Measurements from ENCODE around the gene C1QTNF9B. TPM values are rescaled to one million over a fixed set of nuclear protein-coding genes. Genes with fewer than 3 reads are reported as not detected.

C1QTNF9B gene
- polyA plus RNA-seq, 2 of the 4 experiments (the other 2 are of a cell fraction): not detected

- no peaks in the 10 kb centered on the region for H3K9me3 ChIP-seq
- 55% methylated on average over 2 of the region's 2 CpGs for WGBS (ENCODE audit: missing lambda C conversion rate)
- FAIRE-seq (no peak), DNase-seq (ENCODE audit: low read depth in 1 of 2, low spot score in 1 of 2) (peak in 1 of 2 experiments; percentile 23), ATAC-seq (0 out of 6 replicates have a peak, but pooled peaks of 1 of the 2 experiments have one; percentile 47)
- peak; percentile 61 to 75 for TF ChIP-seq RAD21 (conservative IDR thresholded peaks at IDR 0.05 in 1 of 2, IDR thresholded peaks at IDR 0.05 in 1 of 2)
- TF ChIP-seq SMC3 (IDR thresholded peaks at IDR 0.05): peak; percentile 62
- TF ChIP-seq CTCF (IDR thresholded peaks at IDR 0.05): peak; percentile 53
- no peak for TF ChIP-seq FOSB (CRISPR knock-in tag; IDR thresholded peaks at IDR 0.05)
- no peak overlapping the region for H3K27ac ChIP-seq
- ChIA-PET CTCF (interaction anchor here (1.0 kb wide), 1 partner anchor 361 kb away, joined by 4 read pairs; no protein-coding TSS in a partner anchor), POLR2A (no interaction called here)
- H3K4me2 ChIP-seq: no peak overlapping the region
- H3K4me3 ChIP-seq: no peak overlapping the region
- peaks cover 45% of the 10 kb centered on the region for H3K4me1 ChIP-seq
These were observed 25.6 kb downstream of the C1QTNF9B start for GRCh38 chr13:23871616-23872220.

DNA sequence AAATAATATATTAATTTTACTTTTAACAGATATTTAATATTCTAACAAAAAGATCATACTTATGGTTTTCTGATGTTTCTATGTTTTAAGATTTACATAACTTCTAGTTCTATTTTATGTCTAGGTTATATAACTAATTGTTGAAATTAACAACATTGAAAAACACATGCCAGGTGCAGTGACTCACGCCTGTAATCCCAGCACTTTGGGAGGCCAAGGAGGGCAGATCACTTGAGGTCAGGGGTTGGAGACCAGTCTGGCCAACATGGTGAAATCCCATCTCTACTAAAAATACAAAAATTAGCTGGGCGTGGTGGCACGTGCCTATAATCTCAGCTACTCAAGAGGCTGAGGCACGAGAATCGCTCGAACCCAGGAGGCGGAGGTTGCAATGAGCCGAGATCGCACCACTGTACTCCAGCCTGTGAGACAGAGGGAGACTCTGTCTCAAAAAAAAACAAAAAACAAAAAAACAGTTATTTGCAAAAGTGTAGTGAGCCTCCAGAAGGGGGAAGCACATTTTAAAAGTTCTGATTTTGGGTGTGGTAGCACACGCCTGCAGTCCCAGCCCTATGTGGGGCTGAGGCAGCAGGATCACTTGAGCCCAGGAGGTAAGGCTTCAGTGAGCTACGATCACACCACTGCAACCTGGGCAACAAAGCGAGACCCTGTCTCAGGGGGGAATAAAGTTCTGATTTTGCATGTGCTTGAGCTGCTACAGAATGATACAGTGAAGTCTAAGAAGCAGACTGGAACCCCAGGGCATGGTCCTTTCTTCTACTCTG, 26.8 kb downstream of the C1QTNF9B start:
- no peaks in the 10 kb centered on the region for H3K9me3 ChIP-seq
- 88% methylated on average over 11 of the region's 12 CpGs for WGBS (ENCODE audit: missing lambda C conversion rate)
- H3K4me3 ChIP-seq: no peak overlapping the region
- no peak for FAIRE-seq
- POLR2A ChIA-PET: no interaction called here
- peak overlapping the region; percentile 28 to 61; a peak in 4 of 6 replicates for H3K27ac ChIP-seq
- peaks cover 53% of the 10 kb centered on the region for H3K4me1 ChIP-seq
- TF ChIP-seq MAZ (IDR thresholded peaks at IDR 0.05; ENCODE audit: borderline replicate concordance, low read depth, low read length) (no peak), NFE2L2 (conservative IDR thresholded peaks at IDR 0.05; ENCODE audit: low read length) (no peak), KDM5A (IDR thresholded peaks at IDR 0.05) (no peak), FOSL2 (IDR thresholded peaks at IDR 0.05) (no peak), FOSL2 (CRISPR knock-in tag; IDR thresholded peaks at IDR 0.05) (no peak)
- ATAC-seq: peak in 1 of 2 experiments; percentile 24; a peak in 1 of 6 replicates
- CTCF ChIA-PET: interaction anchor here (1.0 kb wide), 2 partner anchors 19 to 292 kb away, joined by 3 to 4 read pairs; partner anchors contain the start of gene MIPEP
- DNase-seq (ENCODE audit: low read depth in 1 of 2, low spot score in 1 of 2): no peak
- 0 out of 3 replicates have a peak overlapping the region, but pooled peaks have one; percentile 17 for H3K4me2 ChIP-seq

GRCh38 chr13:23868521-23868920, 28.8 kb downstream of the C1QTNF9B start:
- DNase-seq (ENCODE audit: low read depth in 1 of 2, low spot score in 1 of 2): peak in 1 of 2 experiments; percentile 66
- 15% methylated on average over 5 of the region's 5 CpGs for WGBS (ENCODE audit: missing lambda C conversion rate)
- CTCF ChIA-PET: interaction anchor here (0.9 to 1.4 kb wide), 6 partner anchors 21 to 403 kb away, joined by 3 to 5 read pairs (median 3); no protein-coding TSS in a partner anchor
- Histone ChIP-seq H3K4me3 (no peak overlapping the region), H3K9me3 (no peaks in the 10 kb centered on the region), H3K4me2 (peak overlapping the region; percentile 57), H3K4me1 (peaks cover 53% of the 10 kb centered on the region), H3K27ac (peak overlapping the region; percentile 53 to 82)
- POLR2A ChIA-PET: no interaction called here
- peak; percentile 76 for ATAC-seq
- TF ChIP-seq CBX8 (IDR thresholded peaks at IDR 0.05) (no peak), FOXS1 (CRISPR knock-in tag; IDR thresholded peaks at IDR 0.05) (no peak), RCOR1 (IDR thresholded peaks at IDR 0.05; ENCODE audit: low read depth, low read length) (no peak), PHF8 (IDR thresholded peaks at IDR 0.05; ENCODE audit: borderline replicate concordance, low read depth) (no peak), ZSCAN20 (CRISPR knock-in tag; IDR thresholded peaks at IDR 0.05) (no peak), SMC3 (IDR thresholded peaks at IDR 0.05) (no peak), JUNB (IDR thresholded peaks at IDR 0.05) (peak; percentile 75), FOSL2 (IDR thresholded peaks at IDR 0.05) (peak; percentile 36), FOSL2 (CRISPR knock-in tag; IDR thresholded peaks at IDR 0.05) (peak; percentile 63), EP300 (IDR thresholded peaks at IDR 0.05) (peak in 1 of 2 experiments; percentile 48; a peak in 1 of 5 replicates), HEYL (CRISPR knock-in tag; IDR thresholded peaks at IDR 0.05) (no peak), ZC3H11A (IDR thresholded peaks at IDR 0.05) (no peak), JUN (IDR thresholded peaks at IDR 0.05) (0 out of 5 replicates have a peak, but pooled peaks of 1 of the 2 experiments have one; percentile 39), CEBPB (IDR thresholded peaks at IDR 0.05) (peak; percentile 42 to 70; a peak in 3 of 4 replicates), CBX2 (IDR thresholded peaks at IDR 0.05; ENCODE audit: borderline replicate concordance, low read depth) (no peak), HOXB5 (CRISPR knock-in tag; IDR thresholded peaks at IDR 0.05) (no peak)
- TF ChIP-seq, protein P1, sequence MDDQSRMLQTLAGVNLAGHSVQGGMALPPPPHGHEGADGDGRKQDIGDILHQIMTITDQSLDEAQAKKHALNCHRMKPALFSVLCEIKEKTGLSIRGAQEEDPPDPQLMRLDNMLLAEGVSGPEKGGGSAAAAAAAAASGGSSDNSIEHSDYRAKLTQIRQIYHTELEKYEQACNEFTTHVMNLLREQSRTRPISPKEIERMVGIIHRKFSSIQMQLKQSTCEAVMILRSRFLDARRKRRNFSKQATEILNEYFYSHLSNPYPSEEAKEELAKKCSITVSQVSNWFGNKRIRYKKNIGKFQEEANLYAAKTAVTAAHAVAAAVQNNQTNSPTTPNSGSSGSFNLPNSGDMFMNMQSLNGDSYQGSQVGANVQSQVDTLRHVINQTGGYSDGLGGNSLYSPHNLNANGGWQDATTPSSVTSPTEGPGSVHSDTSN (IDR thresholded peaks at IDR 0.05): no peak
- TF ChIP-seq, protein P2, sequence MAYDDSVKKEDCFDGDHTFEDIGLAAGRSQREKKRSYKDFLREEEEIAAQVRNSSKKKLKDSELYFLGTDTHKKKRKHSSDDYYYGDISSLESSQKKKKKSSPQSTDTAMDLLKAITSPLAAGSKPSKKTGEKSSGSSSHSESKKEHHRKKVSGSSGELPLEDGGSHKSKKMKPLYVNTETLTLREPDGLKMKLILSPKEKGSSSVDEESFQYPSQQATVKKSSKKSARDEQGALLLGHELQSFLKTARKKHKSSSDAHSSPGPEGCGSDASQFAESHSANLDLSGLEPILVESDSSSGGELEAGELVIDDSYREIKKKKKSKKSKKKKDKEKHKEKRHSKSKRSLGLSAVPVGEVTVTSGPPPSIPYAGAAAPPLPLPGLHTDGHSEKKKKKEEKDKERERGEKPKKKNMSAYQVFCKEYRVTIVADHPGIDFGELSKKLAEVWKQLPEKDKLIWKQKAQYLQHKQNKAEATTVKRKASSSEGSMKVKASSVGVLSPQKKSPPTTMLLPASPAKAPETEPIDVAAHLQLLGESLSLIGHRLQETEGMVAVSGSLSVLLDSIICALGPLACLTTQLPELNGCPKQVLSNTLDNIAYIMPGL (CRISPR knock-in tag; IDR thresholded peaks at IDR 0.05; ENCODE audit: borderline replicate concordance): no peak
- FAIRE-seq: no peak

Measured in A549 (cell line).